DMS114 treated with DMSO at 0.1 percent for 48 hours (cell line): ENCODE data around the gene ADAT3.

Experiments
- DNase-seq: peaks from one replicate; lab custom pipeline; 2025; ENCODE audit not compliant: unreplicated experiment; lab: John Stamatoyannopoulos, UW

Gene ADAT3

GRCh38 chr19:1936916-1937610 lies 31.9 kb downstream of the ADAT3 start:
- no peak for DNase-seq

- no peak for DNase-seq
These were observed 32.9 kb downstream of the ADAT3 start for GRCh38 chr19:1938071-1938470.

GRCh38 chr19:1941146-1942077 lies 36.2 kb downstream of the ADAT3 start, which contains the start of gene CSNK1G2:
Gene CSNK1G2, plus strand, starts transcription at chr19:1941172. Its CDS starts 28,601 bp downstream, at chr19:1969773.
- no peak for DNase-seq

- DNase-seq = no peak
These were observed 37.1 kb downstream of the ADAT3 start for GRCh38 chr19:1942078-1942933.

GRCh38 chr19:1942934-1943555 lies 37.8 kb downstream of the ADAT3 start:
- DNase-seq = no peak

- DNase-seq = no peak
These were observed 38.5 kb downstream of the ADAT3 start for GRCh38 chr19:1943661-1944087.

GRCh38 chr19:1944088-1944915 lies 39.1 kb downstream of the ADAT3 start:
- DNase-seq = no peak

GRCh38 chr19:1944916-1945561 lies 39.8 kb downstream of the ADAT3 start:
- DNase-seq = no peak

GRCh38 chr19:1945899-1946298 lies 40.7 kb downstream of the ADAT3 start:
- no peak for DNase-seq

- no peak for DNase-seq
These were observed 42.5 kb downstream of the ADAT3 start for GRCh38 chr19:1947651-1948209.

- no peak for DNase-seq
These were observed 44.3 kb downstream of the ADAT3 start for GRCh38 chr19:1949304-1950101.

- DNase-seq = no peak
These were observed 45.4 kb downstream of the ADAT3 start for GRCh38 chr19:1950640-1951039.

- no peak for DNase-seq
These were observed 47.4 kb downstream of the ADAT3 start for GRCh38 chr19:1952635-1953034.

GRCh38 chr19:1953037-1953436 lies 47.8 kb downstream of the ADAT3 start:
- no peak for DNase-seq

GRCh38 chr19:1953441-1954094 lies 48.4 kb downstream of the ADAT3 start:
- DNase-seq = no peak

- DNase-seq = no peak
These were observed 49.3 kb downstream of the ADAT3 start for GRCh38 chr19:1954532-1954933.
